Activated CD4-positive, alpha-beta T cell treated with anti-CD3 and anti-CD28 coated beads, Interleukin-2, amount 10 ng/mL, durations not matched to agents 24 days and 14 days (primary cell): ENCODE data around the gene NTN1. TPM values are rescaled to one million over a fixed set of nuclear protein-coding genes. Genes with fewer than 3 reads are reported as not detected.

ENCODE experiments used
- DNase-seq: peaks from one replicate; pipeline ENCODE4 v3.0.0; 2022
- H3K27ac Mint-ChIP-seq: one replicate; pipeline ENCODE4 v1.8.0; 2022; ENCODE audit warnings: mild to moderate bottlenecking, mixed read lengths
- H3K27me3 Mint-ChIP-seq: one replicate; pipeline ENCODE4 v1.8.0; 2022; ENCODE audit warnings: mixed read lengths
- H3K36me3 Mint-ChIP-seq: one replicate; pipeline ENCODE4 v1.8.0; 2022; ENCODE audit warnings: low read depth, mild to moderate bottlenecking, mixed read lengths
- H3K4me1 Mint-ChIP-seq: one replicate; pipeline ENCODE4 v1.8.0; 2021; ENCODE audit warnings: mixed read lengths
- H3K4me3 Mint-ChIP-seq: one replicate; pipeline ENCODE4 v1.8.0; 2022; ENCODE audit warnings: mild to moderate bottlenecking, moderate library complexity, mixed read lengths
- H3K9me3 Mint-ChIP-seq: one replicate; pipeline ENCODE4 v1.8.0; 2021; ENCODE audit warnings: mixed read lengths
- intact Hi-C: fragments of 100-400 bp; cut with micrococcal nuclease; formaldehyde crosslinking; loops from one replicate; pipeline ENCODE4 v1.15.1; 2023
- total RNA-seq: library from RNA; stranded (reverse); gene quantifications from 2 replicates; pipeline ENCODE4 v1.2.3, GENCODE V29; 2022

Gene NTN1
- total RNA-seq, 1 donor from 2014 or later: 0.51 TPM

- Mint-ChIP-seq H3K4me3 (no peak overlapping the region), H3K27me3 (no peaks in the 10 kb centered on the region), H3K4me1 (peaks cover 2% of the 10 kb centered on the region), H3K9me3 (no peaks in the 10 kb centered on the region), H3K27ac (no peak overlapping the region), H3K36me3 (no peaks in the 10 kb centered on the region)
- intact Hi-C loops: no loop called here
- DNase-seq: no peak
Observed at GRCh38 chr17:9170853-9171252, 149.5 kb downstream of the NTN1 start.

GRCh38 chr17:9173386-9173983 lies 152.2 kb downstream of the NTN1 start:
- H3K36me3 Mint-ChIP-seq: no peaks in the 10 kb centered on the region
- no peak overlapping the region for H3K27ac Mint-ChIP-seq
- no peaks in the 10 kb centered on the region for H3K27me3 Mint-ChIP-seq
- no peak for DNase-seq
- intact Hi-C loops: no loop called here
- no peaks in the 10 kb centered on the region for H3K9me3 Mint-ChIP-seq
- H3K4me1 Mint-ChIP-seq: peaks cover 6% of the 10 kb centered on the region
- H3K4me3 Mint-ChIP-seq: no peak overlapping the region

- Mint-ChIP-seq H3K4me1 (peaks cover 6% of the 10 kb centered on the region), H3K9me3 (no peaks in the 10 kb centered on the region), H3K27ac (no peak overlapping the region), H3K4me3 (no peak overlapping the region), H3K36me3 (no peaks in the 10 kb centered on the region), H3K27me3 (no peaks in the 10 kb centered on the region)
- intact Hi-C loops: no loop called here
- no peak for DNase-seq
Observed at GRCh38 chr17:9174312-9174711, 153.0 kb downstream of the NTN1 start.

GRCh38 chr17:9174779-9175574 lies 153.7 kb downstream of the NTN1 start:
- intact Hi-C loops: no loop called here
- no peaks in the 10 kb centered on the region for H3K36me3 Mint-ChIP-seq
- no peak overlapping the region for H3K4me3 Mint-ChIP-seq
- no peaks in the 10 kb centered on the region for H3K27me3 Mint-ChIP-seq
- no peaks in the 10 kb centered on the region for H3K9me3 Mint-ChIP-seq
- DNase-seq: no peak
- peaks cover 6% of the 10 kb centered on the region for H3K4me1 Mint-ChIP-seq
- H3K27ac Mint-ChIP-seq: no peak overlapping the region

GRCh38 chr17:9175700-9176467 lies 154.6 kb downstream of the NTN1 start:
- H3K4me1 Mint-ChIP-seq: peaks cover 6% of the 10 kb centered on the region
- intact Hi-C loops: no loop called here
- H3K9me3 Mint-ChIP-seq: no peaks in the 10 kb centered on the region
- no peak overlapping the region for H3K4me3 Mint-ChIP-seq
- H3K36me3 Mint-ChIP-seq: no peaks in the 10 kb centered on the region
- no peak overlapping the region for H3K27ac Mint-ChIP-seq
- no peaks in the 10 kb centered on the region for H3K27me3 Mint-ChIP-seq
- DNase-seq: no peak

- Mint-ChIP-seq H3K9me3 (no peaks in the 10 kb centered on the region), H3K4me1 (peaks cover 5% of the 10 kb centered on the region), H3K27ac (no peak overlapping the region), H3K27me3 (no peaks in the 10 kb centered on the region), H3K4me3 (no peak overlapping the region), H3K36me3 (no peaks in the 10 kb centered on the region)
- no peak for DNase-seq
- intact Hi-C loops: no loop called here
Observed at GRCh38 chr17:9177212-9177611, 155.9 kb downstream of the NTN1 start.

- no peaks in the 10 kb centered on the region for H3K9me3 Mint-ChIP-seq
Observed at GRCh38 chr17:9178319-9178718, 157.0 kb downstream of the NTN1 start.

GRCh38 chr17:9179602-9180001 lies 158.3 kb downstream of the NTN1 start:
- Mint-ChIP-seq H3K36me3 (no peaks in the 10 kb centered on the region), H3K9me3 (no peaks in the 10 kb centered on the region), H3K27ac (no peak overlapping the region), H3K4me1 (peaks cover 5% of the 10 kb centered on the region), H3K4me3 (no peak overlapping the region), H3K27me3 (no peaks in the 10 kb centered on the region)
- no peak for DNase-seq
- intact Hi-C loops: no loop called here

More at GRCh38 chr17:9178319-9178718, 157.0 kb downstream of the NTN1 start:
- Mint-ChIP-seq H3K4me3 (no peak overlapping the region), H3K4me1 (peaks cover 5% of the 10 kb centered on the region), H3K27ac (no peak overlapping the region), H3K27me3 (no peaks in the 10 kb centered on the region), H3K36me3 (no peaks in the 10 kb centered on the region)
- no peak for DNase-seq
- intact Hi-C loops: no loop called here

GRCh38 chr17:9181640-9182039 lies 160.3 kb downstream of the NTN1 start:
- H3K36me3 Mint-ChIP-seq: no peaks in the 10 kb centered on the region
- intact Hi-C loops: no loop called here
- H3K4me3 Mint-ChIP-seq: no peak overlapping the region
- H3K9me3 Mint-ChIP-seq: no peaks in the 10 kb centered on the region
- no peaks in the 10 kb centered on the region for H3K27me3 Mint-ChIP-seq
- H3K4me1 Mint-ChIP-seq: no peaks in the 10 kb centered on the region
- H3K27ac Mint-ChIP-seq: no peak overlapping the region
- DNase-seq: no peak

- H3K27ac Mint-ChIP-seq: no peak overlapping the region
- no peak for DNase-seq
- H3K4me3 Mint-ChIP-seq: no peak overlapping the region
- no peaks in the 10 kb centered on the region for H3K27me3 Mint-ChIP-seq
- H3K36me3 Mint-ChIP-seq: no peaks in the 10 kb centered on the region
- H3K9me3 Mint-ChIP-seq: no peaks in the 10 kb centered on the region
- H3K4me1 Mint-ChIP-seq: no peaks in the 10 kb centered on the region
- intact Hi-C loops: no loop called here
Observed at GRCh38 chr17:9183306-9183705, 162.0 kb downstream of the NTN1 start.

- Mint-ChIP-seq H3K36me3 (no peaks in the 10 kb centered on the region), H3K4me3 (no peak overlapping the region), H3K9me3 (no peaks in the 10 kb centered on the region), H3K27me3 (no peaks in the 10 kb centered on the region), H3K27ac (no peak overlapping the region), H3K4me1 (no peaks in the 10 kb centered on the region)
- intact Hi-C loops: no loop called here
- DNase-seq: no peak
Observed at GRCh38 chr17:9185142-9185541, 163.8 kb downstream of the NTN1 start.

- no peak for DNase-seq
- H3K4me3 Mint-ChIP-seq: no peak overlapping the region
- intact Hi-C loops: no loop called here
Observed at GRCh38 chr17:9185688-9186284, 164.5 kb downstream of the NTN1 start.

GRCh38 chr17:9187828-9188227 lies 166.5 kb downstream of the NTN1 start:
- intact Hi-C loops: no loop called here
- no peaks in the 10 kb centered on the region for H3K27me3 Mint-ChIP-seq
- no peaks in the 10 kb centered on the region for H3K9me3 Mint-ChIP-seq
- DNase-seq: no peak
- no peaks in the 10 kb centered on the region for H3K36me3 Mint-ChIP-seq
- no peak overlapping the region for H3K27ac Mint-ChIP-seq
- no peaks in the 10 kb centered on the region for H3K4me1 Mint-ChIP-seq
- no peak overlapping the region for H3K4me3 Mint-ChIP-seq

More at GRCh38 chr17:9185688-9186284, 164.5 kb downstream of the NTN1 start:
- H3K9me3 Mint-ChIP-seq: no peaks in the 10 kb centered on the region
- H3K27me3 Mint-ChIP-seq: no peaks in the 10 kb centered on the region
- no peaks in the 10 kb centered on the region for H3K36me3 Mint-ChIP-seq
- no peak overlapping the region for H3K27ac Mint-ChIP-seq
- no peaks in the 10 kb centered on the region for H3K4me1 Mint-ChIP-seq

GRCh38 chr17:9188367-9188766 lies 167.1 kb downstream of the NTN1 start:
- Mint-ChIP-seq H3K4me1 (no peaks in the 10 kb centered on the region), H3K4me3 (no peak overlapping the region), H3K36me3 (no peaks in the 10 kb centered on the region), H3K27ac (no peak overlapping the region), H3K27me3 (no peaks in the 10 kb centered on the region), H3K9me3 (no peaks in the 10 kb centered on the region)
- no peak for DNase-seq
- intact Hi-C loops: no loop called here
